NCI-H774 (cell line): ENCODE data around the gene ACTRT2.

Experiments used
- DNase-seq: peaks from one replicate; lab custom pipeline; 2025; lab: John Stamatoyannopoulos, UW

ACTRT2 gene

DNA sequence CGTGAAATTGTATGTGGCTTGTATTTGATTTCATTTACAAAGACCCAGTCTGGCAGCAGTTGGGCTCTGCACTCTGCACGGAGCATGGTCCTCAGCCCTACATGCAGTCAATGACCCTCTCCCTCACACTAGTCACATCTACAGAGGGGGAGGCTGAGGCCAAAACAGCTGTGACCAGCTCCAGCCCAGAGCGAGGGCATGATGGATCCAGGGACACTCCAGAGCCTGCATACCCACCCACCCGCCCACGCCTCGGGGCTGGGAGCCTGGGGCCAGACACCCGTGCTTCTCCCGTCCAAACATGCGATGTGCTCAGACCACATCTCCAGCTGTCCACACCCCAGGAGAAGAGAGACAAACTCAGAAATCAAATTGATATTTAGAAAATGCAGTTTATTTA is 33.8 kb downstream of the ACTRT2 start:
- no peak for DNase-seq

- no peak for DNase-seq
Measured at GRCh38 chr1:3056641-3057040, 35.4 kb downstream of the ACTRT2 start.

DNA sequence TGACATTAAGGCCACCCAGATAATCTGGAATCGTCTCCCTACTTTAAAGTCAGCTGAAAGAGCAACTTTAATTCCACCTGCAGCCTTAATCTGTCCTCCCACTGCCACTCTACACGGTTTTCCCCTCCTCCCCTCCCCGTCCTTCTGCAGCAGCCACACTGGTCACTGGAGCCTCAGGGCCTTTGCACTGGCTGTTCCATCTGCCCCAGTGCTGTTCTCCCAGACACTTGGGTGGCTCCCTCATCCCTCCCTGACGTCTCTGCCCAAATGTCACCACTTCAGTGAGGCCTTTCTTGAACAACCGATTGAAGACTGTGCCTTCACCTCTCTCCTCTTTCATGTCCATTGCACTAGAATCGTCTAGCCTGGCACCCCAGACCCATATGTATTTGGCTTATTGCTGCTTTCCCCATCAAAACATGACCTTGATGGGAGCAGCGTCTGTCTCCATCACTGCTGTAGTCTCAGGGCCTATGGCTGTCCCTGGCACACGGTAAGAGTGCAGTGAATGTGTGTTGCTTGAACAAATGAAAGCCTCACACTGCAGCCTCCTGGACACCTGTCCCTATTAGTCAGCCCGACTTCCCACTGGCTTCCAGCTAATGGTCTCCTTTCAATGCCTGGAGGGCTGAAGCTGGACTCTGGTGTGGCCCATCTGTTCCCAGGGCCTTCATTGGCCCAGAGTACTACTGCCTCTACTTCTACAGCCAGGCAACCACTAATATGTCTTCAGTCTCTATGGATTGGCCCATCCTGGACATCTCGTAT is 37.2 kb downstream of the ACTRT2 start:
- DNase-seq, result no peak

DNA sequence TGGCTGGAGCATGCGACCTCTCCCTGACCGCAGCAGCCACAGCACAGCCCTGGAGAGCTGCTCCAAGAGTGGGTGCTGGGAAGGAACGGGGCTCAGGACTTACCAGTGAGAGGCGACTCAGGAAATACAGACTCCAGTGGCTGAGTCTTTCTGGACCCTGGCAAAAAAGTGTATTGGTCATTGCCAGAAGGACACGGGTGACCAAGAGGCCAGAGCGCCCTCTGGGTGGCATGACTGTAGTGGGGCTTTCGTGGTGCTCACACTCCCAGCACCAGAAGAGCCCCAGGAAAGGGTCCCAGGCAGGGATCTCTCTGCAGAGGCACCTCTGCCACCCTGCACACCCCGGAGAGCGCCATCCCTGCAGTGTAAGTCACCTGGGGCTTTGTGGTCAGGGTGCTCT is 38.9 kb downstream of the ACTRT2 start:
- no peak for DNase-seq

DNA sequence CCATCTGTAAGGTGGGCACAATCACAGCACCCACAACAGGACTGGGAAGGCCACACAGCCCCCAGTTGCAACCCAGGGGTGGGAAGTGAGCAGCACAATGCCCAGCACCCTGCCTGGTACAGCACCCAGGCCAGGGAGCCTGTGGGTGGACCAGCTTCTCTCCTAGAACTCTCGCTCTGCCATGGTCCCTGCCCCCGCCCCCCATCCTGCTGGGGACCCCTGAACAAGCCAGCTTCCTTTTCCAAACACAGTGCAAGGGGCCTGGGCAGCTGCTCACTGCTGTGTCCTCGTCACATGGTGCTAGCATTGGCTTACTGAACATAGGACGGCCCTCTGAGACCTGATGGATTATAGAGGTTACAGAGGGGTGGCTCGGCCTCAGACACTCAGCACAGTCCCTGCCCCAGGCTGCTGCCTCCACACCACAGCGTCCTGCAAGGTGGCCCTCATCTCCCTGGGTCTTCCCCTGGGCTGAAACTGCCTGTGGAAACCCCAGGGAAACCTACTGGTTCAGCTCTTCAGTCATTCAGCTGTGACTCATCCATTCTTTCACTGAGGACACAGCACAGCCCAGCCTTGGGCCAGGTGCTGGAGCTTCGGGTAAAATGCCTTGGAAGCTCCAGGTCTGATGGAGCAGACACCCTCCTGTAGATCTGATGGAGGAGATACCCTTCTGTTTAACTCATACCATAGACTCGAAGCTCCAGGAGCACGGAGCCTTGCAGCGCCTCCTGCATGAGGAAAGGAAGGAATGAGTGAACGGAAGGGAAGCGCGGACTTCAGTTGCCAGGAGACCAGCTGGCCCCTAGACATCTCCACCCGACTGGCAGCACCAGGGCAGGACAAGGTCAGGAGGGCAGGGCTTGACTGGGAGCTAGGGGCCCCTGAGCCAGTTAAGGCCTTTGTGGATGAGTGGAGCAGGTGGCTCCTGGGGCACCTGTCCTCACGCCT is 39.6 kb downstream of the ACTRT2 start:
- no peak for DNase-seq

GRCh38 chr1:3061566-3061965 is 40.3 kb downstream of the ACTRT2 start:
- no peak for DNase-seq

GRCh38 chr1:3061981-3062615 is 40.8 kb downstream of the ACTRT2 start:
- no peak for DNase-seq

- no peak for DNase-seq
Measured at GRCh38 chr1:3062616-3063378, 41.5 kb downstream of the ACTRT2 start.

DNA sequence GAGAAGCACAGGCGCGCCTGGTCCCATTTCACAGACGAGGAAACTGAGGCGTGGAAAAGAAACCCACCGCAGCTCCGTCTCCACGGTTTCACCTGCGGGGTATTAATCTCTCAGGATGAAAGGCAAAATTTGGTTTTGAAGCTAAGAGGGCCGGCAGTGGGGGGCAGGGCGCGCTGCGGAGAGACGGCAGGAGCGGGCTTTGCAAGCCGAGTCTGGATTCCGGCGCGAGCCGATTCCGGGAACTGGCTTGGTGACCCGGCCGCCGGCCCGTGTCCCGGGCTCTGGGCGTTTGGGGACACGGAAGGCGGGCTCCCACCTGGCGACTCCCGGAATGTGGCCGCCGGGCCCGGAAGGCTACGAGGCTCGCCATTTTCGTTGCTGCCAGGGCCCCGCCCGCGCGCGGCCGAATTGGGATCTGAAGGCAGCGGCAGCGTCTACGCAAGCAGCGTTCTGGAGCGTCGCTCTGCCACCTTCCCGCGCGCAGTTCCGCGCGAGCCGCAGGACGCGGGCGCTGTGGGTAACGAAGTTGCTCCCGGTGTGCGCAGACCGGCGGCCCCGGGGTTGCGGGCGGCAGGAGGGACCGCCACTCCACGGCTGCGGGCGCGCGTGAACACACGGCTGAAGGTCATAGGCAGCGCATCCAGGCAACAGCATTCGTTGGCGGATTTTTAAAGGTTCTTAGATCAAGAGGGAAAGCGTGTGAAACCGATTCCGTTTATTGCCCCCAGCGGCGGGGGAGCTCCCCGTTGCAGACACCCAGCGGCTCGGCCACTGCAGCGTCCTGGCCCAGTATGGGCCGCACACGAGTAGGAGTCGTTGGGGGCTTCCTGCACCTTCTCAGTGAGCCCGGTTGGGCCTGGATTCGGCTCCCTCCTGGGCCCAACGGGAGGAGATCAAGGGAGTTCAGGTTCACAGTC is 42.4 kb downstream of the ACTRT2 start:
- DNase-seq, result no peak

DNA sequence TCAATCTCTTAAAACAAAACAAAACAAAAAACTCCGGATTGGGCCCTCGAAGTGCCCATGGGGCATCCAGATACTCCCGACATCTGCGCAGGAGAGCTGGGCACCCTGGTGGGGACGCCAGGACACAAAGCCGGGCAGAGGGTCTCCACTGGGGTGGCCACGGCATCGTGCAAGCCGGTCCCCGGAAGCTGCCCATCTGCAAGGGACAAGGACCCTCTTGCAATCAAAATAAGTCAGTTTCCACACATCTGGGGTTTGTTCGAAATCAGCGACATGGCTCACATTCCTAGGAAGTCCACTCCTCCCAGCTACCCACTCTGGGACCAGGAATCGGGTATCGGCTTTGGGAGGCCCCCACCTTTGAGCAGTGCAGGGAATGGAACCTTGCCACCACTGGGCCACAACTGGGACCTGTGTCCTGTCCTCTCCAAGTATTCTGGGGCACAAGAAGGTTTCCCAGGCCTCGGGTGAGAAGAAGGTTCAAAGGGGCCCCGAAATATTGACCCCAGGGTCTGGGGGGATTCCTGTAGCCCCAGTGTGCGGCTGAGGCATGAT is 43.1 kb downstream of the ACTRT2 start:
- DNase-seq, result no peak

- DNase-seq, result no peak
Measured at GRCh38 chr1:3064901-3065300, 43.6 kb downstream of the ACTRT2 start.

GRCh38 chr1:3065396-3065795 is 44.1 kb downstream of the ACTRT2 start:
- DNase-seq, result no peak

DNA sequence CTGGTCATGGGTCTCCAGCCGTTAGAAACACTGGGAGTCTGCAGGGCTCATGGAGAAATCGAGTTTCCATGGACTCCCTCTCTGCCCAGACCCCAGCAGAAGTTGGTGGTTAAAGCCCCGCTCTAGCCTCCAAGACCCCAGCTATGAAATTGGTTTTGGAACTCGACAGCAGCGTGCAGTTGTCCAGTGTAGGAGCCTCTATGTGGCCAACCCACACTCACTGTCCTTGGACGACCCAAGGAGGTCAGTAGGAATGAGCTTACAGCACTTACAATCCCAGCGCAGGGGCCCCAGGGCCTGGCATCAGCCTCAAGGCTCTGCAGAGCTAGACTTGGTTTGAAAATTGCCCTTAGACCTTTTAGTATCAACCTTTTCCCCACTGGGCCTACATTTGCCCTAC is 44.5 kb downstream of the ACTRT2 start:
- DNase-seq, result no peak

DNA sequence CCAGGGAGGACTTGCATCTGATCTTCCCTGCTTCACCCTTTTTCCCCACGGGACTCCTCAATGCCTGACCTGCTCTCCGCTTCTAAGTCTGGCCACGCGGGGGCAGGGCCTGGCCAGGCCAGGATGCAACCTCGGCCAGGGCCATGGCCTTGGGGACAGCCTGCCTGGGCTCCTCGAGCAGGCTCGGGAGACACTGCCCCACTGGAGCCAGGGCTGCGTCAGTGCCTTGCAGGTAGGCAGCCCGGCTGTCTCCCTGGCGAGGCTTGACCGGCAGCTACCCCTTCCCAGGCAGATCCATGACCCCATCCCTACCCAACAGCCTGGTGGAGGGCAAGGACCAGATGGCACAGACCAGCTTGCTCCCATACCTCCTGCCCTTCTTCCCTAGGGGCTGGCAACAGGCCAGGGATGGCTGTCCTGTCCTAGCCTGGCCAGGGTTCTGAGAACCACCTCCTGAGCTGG is 45.0 kb downstream of the ACTRT2 start:
- no peak for DNase-seq

GRCh38 chr1:3066826-3067225 is 45.6 kb downstream of the ACTRT2 start:
- DNase-seq, result no peak

DNA sequence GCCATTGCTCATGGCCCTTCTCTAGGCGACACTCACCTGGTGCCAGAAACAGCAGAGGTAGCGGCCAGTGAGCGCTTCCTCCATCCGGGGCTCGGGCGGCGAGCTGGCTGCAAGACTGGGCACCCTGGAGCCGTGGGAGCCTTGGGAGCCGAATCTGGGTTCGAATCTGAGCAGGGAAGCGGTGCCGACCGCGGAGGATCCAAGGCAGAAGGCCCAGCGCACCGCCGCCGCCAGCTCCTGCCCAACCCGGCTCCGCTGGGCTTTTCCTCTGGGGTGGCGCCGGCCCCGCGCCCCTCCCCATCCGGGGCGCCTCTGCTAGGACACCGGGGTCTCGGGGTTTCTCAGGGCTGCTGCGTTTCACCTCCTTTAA is 46.0 kb downstream of the ACTRT2 start:
- no peak for DNase-seq

GRCh38 chr1:3067671-3068563 is 46.6 kb downstream of the ACTRT2 start:
- DNase-seq, result no peak

GRCh38 chr1:3068564-3069431 is 47.5 kb downstream of the ACTRT2 start, which contains the start of gene PRDM16:
Gene PRDM16, plus strand, starts transcription at chr1:3069203. Its CDS starts 57 bp downstream, at chr1:3069260.
- no peak for DNase-seq
